ENCODE results near the gene CTBP2.

- TF ChIP-seq ZBTB33 (CRISPR knock-in tag; IDR thresholded peaks at IDR 0.05), result no peak
- no peak for TF ChIP-seq ZC3H4 (CRISPR knock-in tag; IDR thresholded peaks at IDR 0.05; ENCODE audit: borderline replicate concordance)
- no peak for TF ChIP-seq SMC3 (IDR thresholded peaks at IDR 0.05; ENCODE audit: low read length)
- TF ChIP-seq SOX6 (IDR thresholded peaks at IDR 0.05), result no peak
- TF ChIP-seq SOX6 (CRISPR knock-in tag; IDR thresholded peaks at IDR 0.05), result no peak
- no peak for TF ChIP-seq ZNF589 (CRISPR knock-in tag; conservative IDR thresholded peaks at IDR 0.05)
- TF ChIP-seq POLR2AphosphoS5 (IDR thresholded peaks at IDR 0.05; ENCODE audit: low read depth, low read length), result no peak
- no peak for TF ChIP-seq ZNF180 (CRISPR knock-in tag; IDR thresholded peaks at IDR 0.05; ENCODE audit: borderline replicate concordance, low read depth)
- TF ChIP-seq SNAPC4 (CRISPR knock-in tag; IDR thresholded peaks at IDR 0.05), result no peak
- no peak for TF ChIP-seq ZGPAT (CRISPR knock-in tag; IDR thresholded peaks at IDR 0.05)
- TF ChIP-seq FOXJ3 (CRISPR knock-in tag; IDR thresholded peaks at IDR 0.05; ENCODE audit: borderline replicate concordance), result no peak
- TF ChIP-seq ZNF737 (CRISPR knock-in tag; IDR thresholded peaks at IDR 0.05; ENCODE audit: borderline replicate concordance), result no peak
- TF ChIP-seq KDM6A (CRISPR knock-in tag; IDR thresholded peaks at IDR 0.05; ENCODE audit: low read depth), result no peak
- no peak for TF ChIP-seq DZIP1 (CRISPR knock-in tag; IDR thresholded peaks at IDR 0.05)
- TF ChIP-seq CCAR2 (optimal IDR thresholded peaks at IDR 0.05; ENCODE audit: low read depth, low read length), result no peak
These were observed 65.6 kb downstream of the CTBP2 start for GRCh38 chr10:125094806-125095205.

Data from HepG2 (cell line).